Stimulated activated CD4-positive, alpha-beta T cell treated with anti-CD3 and anti-CD28 coated beads, Interleukin-4, amount 100 ng/mL, for 48 hours (primary cell): ENCODE results near the gene SEMA3C.
A peak's percentile ranks its signal among the peaks of the same experiment; 100 is the strongest.

Experiments
- DNase-seq, 2 donors: peaks; one replicate each; pipeline ENCODE4 v3.0.0-alpha.2; 2020; ENCODE audit warnings: low read depth in 2 of 2

SEMA3C gene

DNA sequence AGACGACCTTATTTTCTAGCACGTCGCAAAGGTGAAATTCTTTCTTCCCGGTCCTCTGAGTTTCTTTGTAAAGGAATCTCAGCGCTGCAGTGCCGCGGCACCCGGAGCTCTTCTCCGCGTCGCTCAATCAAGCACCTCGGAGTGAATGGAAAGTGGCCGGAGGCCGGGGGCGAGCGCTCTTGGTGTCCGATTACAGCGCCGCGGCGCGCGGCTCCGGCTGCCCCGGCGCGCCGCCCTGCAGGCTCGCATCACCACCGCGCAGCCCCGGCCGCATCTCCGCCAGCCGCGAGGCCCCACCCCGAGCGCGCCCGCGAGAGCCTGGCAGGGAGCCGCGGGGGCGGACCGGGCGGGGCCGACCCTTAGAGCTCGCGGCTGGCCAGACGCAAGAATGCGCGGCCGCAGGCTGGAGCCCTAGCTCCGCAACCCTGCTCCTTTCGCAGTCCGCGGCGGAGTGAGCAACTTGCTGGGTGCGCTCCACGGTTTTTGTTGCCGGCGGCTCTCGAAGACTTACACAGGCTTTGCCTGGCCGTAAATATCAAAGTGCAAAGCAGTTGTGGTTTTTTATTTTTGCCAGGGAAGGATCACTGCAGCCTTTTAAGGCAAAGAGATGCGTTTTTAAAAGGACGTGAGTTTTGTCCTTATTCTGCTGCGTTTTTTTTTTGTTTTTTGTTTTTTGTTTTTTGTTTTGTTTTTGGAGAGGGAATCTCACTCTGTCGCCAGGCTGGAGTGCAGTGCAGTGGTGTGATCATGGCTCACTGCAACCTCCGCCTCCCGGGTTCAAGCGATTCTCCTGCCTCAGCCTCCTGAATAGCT, at the start of gene SEMA3C:
Gene SEMA3C, minus strand, starts transcription at position 143 of the 813 bp plus-strand sequence. CDS start 2,270 bp downstream, outside the sequence.
- peak in 1 of 2 donors; percentile 1 for DNase-seq

DNA sequence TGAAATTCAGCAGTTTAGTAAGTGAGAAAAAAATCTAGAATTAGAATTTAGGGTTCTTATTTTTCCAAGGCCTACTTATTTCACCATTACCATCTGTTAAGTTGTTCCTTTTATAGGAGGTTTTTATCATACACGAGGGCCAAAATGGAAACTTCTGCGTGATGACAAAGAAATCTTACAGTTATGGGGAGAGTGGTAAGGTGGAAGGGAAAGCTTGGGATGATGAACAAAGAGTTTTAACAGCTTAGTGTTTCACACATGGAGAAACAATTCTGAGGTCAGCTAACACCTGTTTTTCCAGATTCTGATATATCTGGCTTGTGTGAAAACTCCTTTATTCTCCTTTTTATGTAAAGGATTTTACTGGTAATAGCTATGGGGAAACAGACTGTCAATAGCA, 49.8 kb upstream of the SEMA3C start:
- no peak for DNase-seq

DNA sequence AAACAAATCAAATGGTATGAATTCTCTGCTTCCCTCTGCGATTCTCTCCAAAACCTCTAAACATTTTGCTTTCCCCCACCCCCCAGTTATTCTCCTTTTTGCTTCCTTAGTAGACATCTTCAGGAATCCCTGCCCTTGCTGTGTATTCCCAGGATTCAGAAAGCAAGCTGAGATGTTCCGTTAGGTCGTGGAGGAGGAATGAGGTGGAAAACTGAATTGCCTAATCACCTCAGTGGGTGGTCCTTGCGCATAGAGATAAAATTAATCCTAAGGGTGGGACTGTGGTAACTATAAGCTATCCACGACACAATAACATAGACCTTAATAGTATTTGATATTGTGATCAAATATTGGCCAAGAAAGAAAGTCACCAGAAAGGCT, 49.1 kb upstream of the SEMA3C start:
- DNase-seq, result no peak

DNA sequence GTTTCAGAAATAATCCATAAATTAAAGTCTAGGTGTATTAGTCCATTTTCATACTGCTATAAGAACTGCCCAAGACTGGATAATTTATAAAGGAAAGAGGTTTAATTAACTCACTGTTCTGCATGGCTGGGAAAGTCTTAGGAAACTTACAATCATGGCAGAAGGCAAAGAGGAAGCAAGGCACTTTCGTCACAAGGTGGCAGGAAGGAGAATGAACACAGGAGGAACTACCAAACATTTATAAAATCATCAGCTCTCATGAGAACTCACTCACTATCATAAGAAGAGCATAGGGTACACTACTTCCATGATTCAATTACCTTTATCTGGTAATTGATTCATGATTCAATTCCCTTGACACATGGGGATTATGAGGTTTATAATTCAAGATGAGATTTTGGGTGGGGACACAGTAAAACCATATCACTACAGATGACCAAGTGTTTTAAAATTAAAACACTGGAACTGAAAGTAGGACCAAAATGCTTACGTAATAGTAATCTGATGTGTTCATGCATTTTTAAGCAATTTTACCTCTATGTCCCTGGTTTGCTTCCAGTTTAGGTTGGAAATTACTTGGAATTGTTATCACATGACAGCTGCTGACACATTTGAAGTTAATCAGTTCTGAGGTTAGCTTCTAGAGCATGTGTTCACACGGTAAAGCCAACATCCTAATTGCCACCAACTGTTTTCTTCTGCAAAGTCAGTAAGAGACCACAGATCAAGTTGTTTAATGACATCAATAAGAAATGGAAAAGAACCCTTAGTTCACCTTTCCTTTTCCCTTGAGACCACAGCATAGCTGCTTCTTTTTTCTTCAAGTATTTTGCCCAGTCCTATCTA, 48.4 kb upstream of the SEMA3C start:
- DNase-seq, result no peak

DNA sequence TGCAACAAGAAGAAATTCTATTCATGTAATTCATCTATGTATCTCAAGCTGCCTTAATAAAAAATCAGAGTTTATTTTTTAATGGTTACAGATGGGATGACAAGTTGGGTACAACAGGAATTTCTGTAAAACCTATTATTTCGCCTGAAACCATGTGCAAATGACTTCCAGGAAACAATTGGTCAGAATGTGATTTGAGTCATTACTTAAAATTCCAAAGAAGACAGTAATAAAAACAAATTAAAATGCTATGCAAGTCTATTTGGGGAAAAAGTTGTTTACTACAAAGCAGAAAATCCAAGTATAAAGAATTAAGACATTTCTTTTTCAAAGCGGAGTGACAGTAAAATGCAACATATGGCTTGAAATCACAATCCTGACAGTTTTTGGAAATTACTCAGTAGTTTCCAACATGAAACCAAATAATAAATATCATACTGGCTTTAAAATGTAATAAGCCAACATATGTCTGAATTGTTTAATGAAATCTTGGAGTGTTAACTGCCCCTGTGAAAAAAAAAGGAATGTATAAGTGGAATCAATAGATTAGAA, 41.5 kb upstream of the SEMA3C start:
- DNase-seq, result no peak

DNA sequence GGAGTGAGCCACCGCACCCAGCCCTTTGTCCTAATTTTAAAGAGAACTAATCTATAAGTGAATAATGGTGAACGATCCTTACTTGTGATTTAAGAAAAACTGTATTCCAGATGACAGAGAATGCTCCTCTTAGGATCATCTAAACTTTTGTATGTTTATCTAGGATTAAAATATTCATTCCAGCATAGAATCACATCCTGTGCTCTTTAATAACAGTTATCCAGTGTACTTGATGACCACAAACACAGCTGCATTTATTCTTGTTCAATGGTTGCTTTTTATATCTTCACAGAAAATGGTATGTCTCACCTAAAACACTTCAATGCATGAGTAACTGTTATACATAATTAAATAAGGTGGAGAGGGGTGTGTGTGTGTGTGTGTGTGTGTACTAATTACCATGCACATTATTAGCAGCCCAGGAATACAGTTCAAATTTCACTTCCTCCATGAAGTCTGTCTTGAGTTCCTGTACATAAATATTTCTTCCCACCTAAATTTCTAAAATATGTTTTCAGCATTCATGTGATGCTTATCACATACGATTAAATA, 38.5 kb upstream of the SEMA3C start:
- no peak for DNase-seq

DNA sequence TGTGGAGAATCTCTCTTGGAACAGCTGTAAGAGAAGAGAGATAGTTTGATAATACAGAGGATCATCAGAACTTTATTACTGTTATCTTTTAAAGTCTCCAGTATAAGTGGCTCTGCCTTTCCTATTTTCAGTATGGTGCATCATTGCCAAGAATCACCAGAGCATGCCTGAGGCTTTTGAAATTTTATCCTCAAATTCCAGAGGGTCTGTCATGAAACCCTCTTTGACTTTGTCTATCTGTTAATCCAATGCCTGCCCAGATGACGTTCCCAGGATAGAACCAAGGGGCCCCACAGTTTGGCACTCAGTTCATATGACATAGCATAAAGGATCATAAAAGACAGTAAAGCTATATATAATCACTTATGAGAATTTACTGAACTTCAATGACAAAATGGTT, 35.3 kb upstream of the SEMA3C start:
- DNase-seq, result no peak

DNA sequence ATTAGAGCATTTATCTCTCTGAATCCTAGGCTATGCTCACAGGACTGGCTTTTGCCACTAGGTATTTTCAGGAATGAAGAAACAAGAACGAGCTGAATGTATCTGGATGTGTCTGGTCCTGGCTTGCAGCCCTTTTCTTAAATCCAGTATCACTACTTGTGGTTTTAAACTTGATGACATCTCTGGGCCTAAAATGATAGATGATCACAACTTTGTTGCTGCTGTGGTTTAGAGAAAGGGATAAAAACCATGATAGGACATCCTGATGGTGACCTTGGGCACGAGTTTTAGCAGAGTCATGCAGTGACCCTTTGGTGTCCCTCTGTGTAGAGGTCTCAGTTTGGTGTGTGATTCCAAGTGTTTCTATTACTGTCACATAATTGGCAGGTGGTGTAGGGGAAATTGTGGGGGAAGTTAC, 31.7 kb upstream of the SEMA3C start:
- DNase-seq, result no peak

DNA sequence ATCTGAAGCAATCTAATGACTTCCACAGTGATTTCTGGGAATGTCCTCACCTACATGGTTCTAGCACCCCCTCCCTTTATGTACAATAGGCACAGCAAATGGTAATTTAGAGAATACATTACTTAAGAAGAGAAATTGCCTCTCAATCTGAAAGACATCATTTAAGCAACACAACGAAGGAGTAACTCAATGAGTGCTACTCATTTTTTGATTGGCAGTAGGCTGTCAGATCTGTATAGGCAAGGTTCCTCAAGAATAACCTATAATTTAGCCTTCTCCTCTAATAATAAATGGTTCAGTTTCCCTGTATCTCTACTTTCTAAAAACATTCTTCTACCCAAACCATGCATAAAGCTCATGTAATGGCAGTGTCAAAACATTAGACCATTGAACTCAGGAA, 30.6 kb upstream of the SEMA3C start:
- DNase-seq, result no peak

DNA sequence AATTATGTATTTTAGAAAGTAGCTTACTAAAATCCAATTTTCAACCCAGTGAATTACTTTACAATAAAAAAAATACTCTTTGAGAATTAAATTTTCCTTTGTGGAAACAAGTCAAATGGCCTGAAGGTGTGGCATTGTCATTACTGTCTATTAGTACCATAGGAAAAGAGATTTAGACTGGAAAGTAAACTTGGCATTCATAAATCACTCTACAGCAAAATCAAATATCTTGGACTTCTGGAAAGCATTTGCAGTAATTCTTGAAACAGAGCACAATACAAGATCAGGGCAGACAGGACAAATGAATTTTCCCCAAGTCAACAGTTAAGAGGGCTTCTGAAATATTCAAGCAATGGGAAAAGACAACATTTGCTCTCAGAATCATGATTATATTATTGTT, 28.0 kb upstream of the SEMA3C start:
- DNase-seq, result no peak

DNA sequence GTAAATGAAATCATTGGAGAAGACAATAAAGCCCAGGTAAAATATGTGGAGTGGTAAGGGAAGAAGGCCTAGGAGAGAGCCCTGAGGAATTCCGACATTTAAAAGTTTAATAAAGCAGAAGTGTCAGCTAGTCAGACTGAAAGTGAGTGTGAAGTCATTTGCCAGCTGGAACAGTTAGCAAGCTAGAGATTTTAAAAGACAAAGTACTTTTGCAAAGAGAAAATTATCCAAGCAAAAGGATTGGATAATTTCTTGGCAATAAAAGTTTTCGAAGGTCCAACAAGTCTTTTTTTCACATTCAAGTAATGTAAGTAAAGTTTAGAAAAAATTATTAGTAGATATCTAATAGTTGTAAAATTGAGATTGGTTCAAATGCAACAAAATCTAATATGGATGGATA, 27.1 kb upstream of the SEMA3C start:
- no peak for DNase-seq

DNA sequence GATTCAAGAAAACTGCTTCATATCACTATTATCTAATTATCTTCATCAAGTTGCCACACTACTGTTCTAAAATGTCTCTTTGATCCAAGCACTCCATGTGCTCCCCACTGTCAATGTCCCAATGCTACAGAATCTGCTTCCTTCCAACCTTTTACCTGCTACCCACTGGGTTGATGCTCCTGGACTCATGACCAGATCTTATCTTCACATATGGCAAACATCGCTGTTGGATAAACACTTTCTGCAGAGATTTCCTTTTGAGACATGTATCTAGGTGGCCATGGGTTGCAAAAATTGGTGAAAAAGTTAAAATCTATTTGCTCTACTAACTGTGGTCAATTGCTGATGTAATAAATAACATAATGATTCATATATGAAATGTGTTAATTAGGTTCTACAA, 24.5 kb upstream of the SEMA3C start:
- no peak for DNase-seq

DNA sequence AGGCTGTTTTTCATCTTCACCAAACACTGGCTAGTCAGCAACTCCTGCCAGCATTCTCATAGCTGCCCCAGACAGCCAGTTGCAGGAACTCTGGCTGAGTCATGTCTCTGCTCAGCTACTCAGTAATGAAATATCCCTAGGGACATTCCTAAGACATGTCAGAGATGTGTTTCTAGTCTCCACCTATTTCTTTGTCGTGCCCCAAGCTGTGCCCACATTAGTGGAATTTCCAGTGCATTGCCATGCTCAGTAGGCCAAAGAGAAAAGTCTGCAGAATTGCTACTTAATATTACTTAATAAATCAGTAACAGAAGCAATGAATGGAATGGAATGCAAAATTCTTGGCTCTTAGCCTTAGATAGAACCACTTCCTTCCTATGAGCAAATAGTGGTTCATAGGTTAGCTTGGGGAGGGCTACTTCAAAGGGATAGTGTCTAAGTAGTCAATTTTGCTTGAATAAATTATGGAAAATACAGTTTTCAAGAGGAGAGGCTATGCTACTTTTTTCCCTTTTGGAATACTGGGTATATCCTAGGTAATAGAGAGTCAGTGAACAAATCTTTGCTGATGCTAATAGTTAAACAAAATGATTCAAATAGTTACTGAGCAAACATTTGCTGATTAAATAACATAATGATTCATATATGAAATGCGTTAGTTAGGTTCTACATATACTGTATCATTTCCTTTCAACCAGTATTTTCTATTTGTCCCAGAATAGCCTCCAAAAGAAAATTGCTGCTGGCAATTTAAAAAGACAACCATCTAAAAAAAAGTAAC, 23.6 kb upstream of the SEMA3C start:
- no peak for DNase-seq

DNA sequence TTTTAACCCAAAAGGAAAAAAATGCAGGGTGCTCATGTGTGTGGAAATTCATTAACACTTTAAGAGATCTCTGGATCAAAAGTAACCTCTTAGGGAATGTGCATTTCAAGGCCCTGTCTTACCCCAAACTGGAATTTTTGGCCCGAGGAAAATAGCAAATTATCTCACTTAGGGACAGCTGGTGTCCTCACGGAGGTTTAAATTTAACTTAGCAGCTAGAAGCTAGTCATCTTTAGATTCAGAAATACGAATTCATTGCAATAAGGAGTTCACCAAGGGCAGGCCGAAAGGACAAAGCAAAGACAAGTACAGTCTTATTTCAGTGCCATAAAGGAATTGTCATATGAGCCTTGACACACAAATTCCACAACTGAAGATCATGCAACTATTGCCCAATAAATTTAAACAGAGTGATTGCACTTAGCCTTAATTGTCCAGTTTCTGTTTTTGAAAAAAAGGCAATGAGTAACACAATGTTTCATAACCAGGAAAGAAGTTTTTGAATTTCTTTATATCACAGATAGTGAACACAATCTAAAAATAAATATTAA, 22.4 kb upstream of the SEMA3C start:
- no peak for DNase-seq

DNA sequence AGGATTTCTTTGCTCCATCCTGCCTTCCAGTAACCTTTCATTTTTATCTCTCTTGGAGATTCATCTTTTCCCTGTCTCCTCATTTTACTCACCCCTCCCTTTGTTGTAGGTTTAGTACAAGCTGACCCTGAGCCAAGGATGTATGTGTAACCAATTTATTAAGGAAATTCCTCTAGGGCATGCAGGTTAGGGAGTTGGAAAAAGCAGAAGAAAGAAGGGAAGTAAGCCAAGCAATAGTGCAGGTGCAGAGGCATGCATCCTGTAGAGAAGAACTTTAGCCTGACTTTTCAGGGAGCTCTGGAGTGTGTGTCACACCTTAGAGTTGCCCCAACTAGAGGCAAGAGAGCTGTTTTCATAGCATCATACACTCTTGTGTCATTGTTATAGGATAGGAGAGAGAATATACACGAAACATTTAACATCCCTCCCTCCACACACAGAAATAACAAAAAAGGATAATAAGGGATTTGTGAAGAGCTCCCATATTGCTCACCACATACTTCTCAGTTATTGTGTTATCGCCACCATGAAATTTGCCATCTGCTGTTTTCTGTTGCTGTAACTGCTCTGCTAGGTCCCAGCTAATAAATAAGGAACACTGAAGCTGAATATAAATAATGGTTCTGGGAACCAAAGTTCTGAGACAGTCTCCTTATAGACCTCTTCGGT, 21.8 kb upstream of the SEMA3C start:
- no peak for DNase-seq

DNA sequence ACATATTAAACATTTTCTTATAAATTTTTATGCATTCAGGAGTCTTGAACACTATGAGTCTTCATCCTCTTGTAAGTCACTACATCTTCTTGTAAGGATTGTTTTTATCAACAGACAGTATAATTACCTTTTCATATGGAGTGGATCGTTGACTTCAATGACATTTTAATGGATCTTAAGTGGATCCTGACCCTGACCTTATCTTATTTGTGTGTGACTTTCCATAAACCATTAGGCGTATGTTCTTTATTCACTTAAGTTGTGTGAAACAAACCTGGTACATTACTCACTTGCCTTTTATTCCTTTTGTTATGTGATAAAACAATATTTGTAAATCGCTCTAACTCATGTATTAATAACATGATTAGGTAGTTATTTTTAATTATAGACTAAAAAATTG, 18.5 kb upstream of the SEMA3C start:
- no peak for DNase-seq

DNA sequence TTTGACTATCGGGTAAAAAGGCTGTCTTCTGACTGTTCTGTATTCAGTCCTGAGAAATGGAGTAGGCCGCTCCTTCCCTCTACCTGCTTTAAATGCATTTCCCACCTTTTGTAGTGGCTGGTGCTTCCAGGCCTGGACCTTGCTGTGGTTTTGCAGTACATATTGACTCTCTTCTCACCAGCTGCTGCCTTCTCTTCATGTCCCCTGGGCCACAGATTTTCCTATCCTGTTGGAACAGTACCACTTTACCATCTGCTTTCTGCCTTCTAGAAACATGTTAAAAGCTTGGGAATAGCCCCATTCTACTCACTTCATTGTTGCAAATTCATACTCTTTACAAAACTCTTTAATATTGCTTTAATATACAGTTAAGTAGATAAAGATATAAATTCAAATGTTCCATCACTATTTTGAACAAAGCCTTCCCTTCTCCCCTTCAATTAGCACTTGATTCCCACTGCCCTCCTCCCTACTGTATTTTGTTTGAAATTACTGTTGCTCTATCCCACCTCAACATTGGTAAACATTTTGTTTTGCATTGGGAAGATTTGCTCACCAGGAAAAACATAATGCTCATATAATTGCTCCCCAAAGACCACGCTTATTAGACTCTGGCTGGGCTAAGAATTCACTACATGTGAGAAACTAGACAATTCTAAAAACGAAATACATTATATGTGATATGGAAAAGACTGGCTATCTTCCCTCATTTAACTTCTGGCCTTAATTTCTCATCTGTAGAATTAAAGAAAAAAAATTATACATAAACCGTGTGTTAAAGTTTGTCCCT, 17.3 kb upstream of the SEMA3C start:
- no peak for DNase-seq

DNA sequence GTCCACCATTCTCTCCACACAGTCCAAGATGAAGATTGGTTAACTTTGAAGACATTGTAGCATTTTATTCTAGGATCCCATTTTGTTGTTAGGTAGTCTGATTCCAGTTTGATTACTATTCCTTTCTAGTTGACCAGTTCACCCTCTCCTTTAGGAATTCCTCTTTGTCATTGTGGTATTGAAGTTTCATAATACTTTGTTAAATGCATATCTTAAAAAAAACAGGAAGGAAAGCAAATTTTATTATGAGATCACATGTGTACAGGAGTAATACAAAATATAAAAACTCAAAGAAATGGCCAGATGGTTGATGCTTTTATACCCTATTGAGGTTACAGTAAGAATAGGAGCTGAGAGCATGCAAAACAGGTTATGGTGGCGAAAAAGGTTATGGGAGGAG, 15.5 kb upstream of the SEMA3C start:
- no peak for DNase-seq

DNA sequence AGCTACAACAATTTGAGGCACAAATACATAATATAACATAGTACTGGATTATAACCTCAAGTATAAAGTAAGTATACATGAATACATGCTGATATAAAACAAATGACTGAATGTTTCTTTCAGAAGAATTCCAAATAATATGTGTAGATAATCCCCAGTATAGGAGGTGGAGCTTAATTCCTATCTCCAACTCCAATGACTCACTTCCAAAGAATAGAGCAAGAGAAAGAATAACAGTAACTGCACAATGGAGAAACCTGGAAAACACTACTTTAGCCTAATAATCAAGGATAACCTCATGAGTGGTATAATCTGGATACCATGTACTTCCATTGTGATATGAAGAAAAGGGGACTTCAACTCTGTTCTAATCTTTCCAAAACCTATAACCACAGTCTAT, 13.7 kb upstream of the SEMA3C start:
- no peak for DNase-seq

DNA sequence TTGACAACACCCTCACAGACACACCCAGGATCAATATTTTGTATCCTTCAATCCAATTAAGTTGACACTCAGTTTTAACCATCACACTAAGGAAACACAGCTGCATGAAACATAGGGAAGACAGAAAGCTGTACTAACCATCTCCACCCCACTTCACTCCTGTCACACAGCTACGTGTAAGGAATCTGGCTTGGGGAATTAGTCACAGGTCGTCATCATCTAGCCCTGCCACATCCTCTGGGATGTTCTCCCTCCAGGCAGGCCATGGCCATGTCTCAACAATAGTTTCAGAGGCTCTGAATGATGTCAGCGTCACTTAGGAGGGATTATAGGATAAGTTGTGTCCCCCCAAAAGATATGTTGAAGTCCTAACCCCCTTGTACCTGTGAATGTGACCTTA, 10.8 kb upstream of the SEMA3C start:
- DNase-seq, result no peak
